A673 (cell line): ENCODE measurements around the gene OSTF1.

Experiments used
- EZH2 ChIP-seq: fragments of 200-600 bp; sonication (generic); IDR thresholded peaks from 2 replicates; pipeline ENCODE4 v1.6.1; 2017; ENCODE audit warnings: borderline replicate concordance, low read depth, mild to moderate bottlenecking, mixed read lengths, antibody characterized with exemption, low read length; ENCODE audit not compliant: poor library complexity, severe bottlenecking
- TF ChIP-seq, protein P1 (sequence below): fragments of 300-800, 200-600 bp; sonication (generic); conservative IDR thresholded peaks from 2 replicates; pipeline ENCODE4 v1.5.1; 2017; ENCODE audit warnings: low read depth, mild to moderate bottlenecking, antibody characterized with exemption, low read length, moderate library complexity, mixed read lengths

GRCh38 chr9:75176037-75176436, 87.7 kb downstream of the OSTF1 start:
- TF ChIP-seq, protein P1, sequence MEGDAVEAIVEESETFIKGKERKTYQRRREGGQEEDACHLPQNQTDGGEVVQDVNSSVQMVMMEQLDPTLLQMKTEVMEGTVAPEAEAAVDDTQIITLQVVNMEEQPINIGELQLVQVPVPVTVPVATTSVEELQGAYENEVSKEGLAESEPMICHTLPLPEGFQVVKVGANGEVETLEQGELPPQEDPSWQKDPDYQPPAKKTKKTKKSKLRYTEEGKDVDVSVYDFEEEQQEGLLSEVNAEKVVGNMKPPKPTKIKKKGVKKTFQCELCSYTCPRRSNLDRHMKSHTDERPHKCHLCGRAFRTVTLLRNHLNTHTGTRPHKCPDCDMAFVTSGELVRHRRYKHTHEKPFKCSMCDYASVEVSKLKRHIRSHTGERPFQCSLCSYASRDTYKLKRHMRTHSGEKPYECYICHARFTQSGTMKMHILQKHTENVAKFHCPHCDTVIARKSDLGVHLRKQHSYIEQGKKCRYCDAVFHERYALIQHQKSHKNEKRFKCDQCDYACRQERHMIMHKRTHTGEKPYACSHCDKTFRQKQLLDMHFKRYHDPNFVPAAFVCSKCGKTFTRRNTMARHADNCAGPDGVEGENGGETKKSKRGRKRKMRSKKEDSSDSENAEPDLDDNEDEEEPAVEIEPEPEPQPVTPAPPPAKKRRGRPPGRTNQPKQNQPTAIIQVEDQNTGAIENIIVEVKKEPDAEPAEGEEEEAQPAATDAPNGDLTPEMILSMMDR, result no peak
- no peak for TF ChIP-seq EZH2
